HepG2 (cell line): ENCODE data around the gene ZNF513. TPM values are rescaled to one million over a fixed set of nuclear protein-coding genes. Genes with fewer than 3 reads are reported as not detected.
A peak's percentile ranks its signal among the peaks of the same experiment; 100 is the strongest.

Experiments used
- FOXA3 ChIP-seq: IDR thresholded peaks from 2 replicates; pipeline ENCODE4 v1.6.1; 2016; ENCODE audit warnings: missing genetic modification reagents, missing compliant biosample characterization
- HNRNPL ChIP-seq: fragments of 200-400 bp; formaldehyde crosslinking; IDR thresholded peaks from 2 replicates; pipeline ENCODE4 v1.6.1; 2017; ENCODE audit warnings: mild to moderate bottlenecking, low read depth, low read length
- IRF2 ChIP-seq: IDR thresholded peaks from 2 replicates; pipeline ENCODE4 v1.6.1; 2018; ENCODE audit warnings: missing genetic modification reagents, missing compliant biosample characterization
- KLF13 ChIP-seq: sonication (generic); formaldehyde crosslinking; IDR thresholded peaks from 2 replicates; pipeline ENCODE4 v1.4.0; 2020; ENCODE audit warnings: mild to moderate bottlenecking, missing genetic modification reagents
- MAFK ChIP-seq, 2 experiments: IDR thresholded peaks in 1 of 2; conservative IDR thresholded peaks in 1 of 2; 2 replicates each; pipeline ENCODE4 v1.6.1; 2011; ENCODE audit warnings: improper control_type of control experiment in 2 of 2, low read length in 2 of 2
- MXD4 ChIP-seq: IDR thresholded peaks from 2 replicates; pipeline ENCODE4 v1.6.1; 2016; ENCODE audit warnings: mild to moderate bottlenecking, missing biosample characterization, missing genetic modification reagents
- NCOA2 ChIP-seq: sonication (generic); formaldehyde crosslinking; IDR thresholded peaks from 2 replicates; pipeline ENCODE4 v1.8.0; 2022; ENCODE audit warnings: inconsistent platforms
- NFKBIZ ChIP-seq: IDR thresholded peaks from 2 replicates; pipeline ENCODE4 v1.6.1; 2018; ENCODE audit warnings: missing genetic modification reagents, missing compliant biosample characterization
- SMAD3 ChIP-seq: sonication (generic); formaldehyde crosslinking; IDR thresholded peaks from 2 replicates; pipeline ENCODE4 v1.4.0; 2020; ENCODE audit warnings: missing genetic modification reagents
- STAG1 ChIP-seq: sonication (generic); formaldehyde crosslinking; IDR thresholded peaks from 2 replicates; pipeline ENCODE4 v1.4.0; 2020; ENCODE audit warnings: missing genetic modification reagents
- ZMAT3 ChIP-seq: sonication (generic); formaldehyde crosslinking; conservative IDR thresholded peaks from 2 replicates; pipeline ENCODE4 v1.7.0; 2021; ENCODE audit warnings: missing genetic modification reagents
- ZNF232 ChIP-seq: sonication (generic); formaldehyde crosslinking; IDR thresholded peaks from 2 replicates; pipeline ENCODE4 v1.4.0; 2020; ENCODE audit warnings: missing genetic modification reagents, borderline replicate concordance
- ZNF781 ChIP-seq: sonication (generic); formaldehyde crosslinking; IDR thresholded peaks from 2 replicates; pipeline ENCODE4 v1.5.1; 2020; ENCODE audit warnings: borderline replicate concordance, mild to moderate bottlenecking, missing genetic modification reagents; ENCODE audit errors: not compliant biosample characterization
- polyA plus RNA-seq, 8 experiments: library from polyadenylated mRNA; depleted of rRNA in 3 of 8; stranded (reverse) in 7 of 8; unstranded in 1 of 8; fragments of >200 nt; fragmentation: Illumina TruSeq in 4 of 8; extraction: Trizol in 4 of 8; gene quantifications; 2 replicates each; pipeline versions ENCODE4 v1.2.1 to v1.2.3, GENCODE V29; 2011 to 2016; ENCODE audit warnings: low read depth in 4 of 8, missing spikeins in 1 of 8, mixed read lengths in 1 of 8; ENCODE audit not compliant: insufficient read depth in 1 of 8
- total RNA-seq, 5 experiments: library from RNA; depleted of rRNA; stranded (reverse); fragments of >200 nt; fragmentation: Illumina TruSeq; extraction: Trizol; gene quantifications; 2 replicates each; pipeline ENCODE4 v1.2.3, GENCODE V29; 2016; ENCODE audit warnings: low read depth in 1 of 5
- TF ChIP-seq, protein P1 (sequence below): IDR thresholded peaks from 2 replicates; pipeline ENCODE4 v1.6.1; 2016; ENCODE audit warnings: low read depth, missing genetic modification reagents, missing compliant biosample characterization
- TF ChIP-seq, protein P2 (sequence below): sonication (generic); formaldehyde crosslinking; IDR thresholded peaks from 2 replicates; pipeline ENCODE4 v1.4.0; 2020; ENCODE audit warnings: mild to moderate bottlenecking, missing genetic modification reagents
- TF ChIP-seq, protein P3 (sequence below): sonication (generic); formaldehyde crosslinking; IDR thresholded peaks from 2 replicates; pipeline ENCODE4 v1.9.0; 2021; ENCODE audit warnings: missing genetic modification reagents, borderline replicate concordance
- TF ChIP-seq, protein P4 (sequence below): sonication (generic); formaldehyde crosslinking; IDR thresholded peaks from 2 replicates; pipeline ENCODE4 v1.4.0; 2020; ENCODE audit warnings: mild to moderate bottlenecking, missing genetic modification reagents
- TF ChIP-seq, protein P5 (sequence below): sonication (generic); formaldehyde crosslinking; IDR thresholded peaks from 2 replicates; pipeline ENCODE4 v1.5.1; 2020; ENCODE audit warnings: mild to moderate bottlenecking, missing genetic modification reagents, borderline replicate concordance

Gene ZNF513
- total and polyA plus RNA-seq, 2 of the 13 experiments (the other 11 are each of a cell fraction or from before 2014, with no cell fraction given), result 4.9 to 6.3 TPM

DNA sequence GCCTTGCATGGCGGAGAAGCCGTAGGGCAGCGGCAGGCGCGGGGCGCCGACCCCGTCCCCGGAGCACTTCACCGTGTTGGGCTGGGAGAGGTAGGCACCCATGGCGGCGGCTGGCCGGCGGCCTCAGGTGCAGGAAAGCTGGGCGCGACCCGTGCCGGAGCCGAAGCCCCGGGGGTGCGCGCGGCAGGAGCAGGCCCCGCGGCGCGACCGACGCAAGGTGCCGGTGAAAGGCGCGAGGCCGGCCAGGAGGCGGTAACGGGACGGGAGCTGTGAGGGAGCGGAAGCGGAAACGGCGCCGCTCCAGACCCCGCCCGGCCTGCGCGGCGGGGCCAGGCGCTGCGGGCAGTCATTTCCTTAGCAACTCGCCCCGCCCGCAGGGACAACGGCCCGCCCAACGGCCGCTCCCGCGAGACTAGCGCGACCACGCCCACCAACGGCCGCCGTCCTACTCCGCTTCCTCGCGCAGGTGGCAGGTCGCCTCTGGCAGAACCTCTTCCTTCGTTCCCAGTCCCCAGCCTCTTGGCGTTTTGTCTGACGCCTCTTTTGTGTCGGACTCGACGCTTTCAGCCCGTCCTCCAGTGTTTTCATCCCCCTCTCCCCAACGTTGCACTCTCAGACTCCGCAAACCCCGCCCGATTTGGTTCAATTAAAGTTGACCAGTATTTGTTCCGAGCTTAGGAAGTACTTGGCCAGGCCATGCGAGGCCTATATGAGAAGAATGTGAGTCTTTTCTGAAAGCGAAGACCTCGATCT, 29.0 kb upstream of the ZNF513 start, which contains the start of gene PPM1G (continued):
- TF ChIP-seq, protein P1, sequence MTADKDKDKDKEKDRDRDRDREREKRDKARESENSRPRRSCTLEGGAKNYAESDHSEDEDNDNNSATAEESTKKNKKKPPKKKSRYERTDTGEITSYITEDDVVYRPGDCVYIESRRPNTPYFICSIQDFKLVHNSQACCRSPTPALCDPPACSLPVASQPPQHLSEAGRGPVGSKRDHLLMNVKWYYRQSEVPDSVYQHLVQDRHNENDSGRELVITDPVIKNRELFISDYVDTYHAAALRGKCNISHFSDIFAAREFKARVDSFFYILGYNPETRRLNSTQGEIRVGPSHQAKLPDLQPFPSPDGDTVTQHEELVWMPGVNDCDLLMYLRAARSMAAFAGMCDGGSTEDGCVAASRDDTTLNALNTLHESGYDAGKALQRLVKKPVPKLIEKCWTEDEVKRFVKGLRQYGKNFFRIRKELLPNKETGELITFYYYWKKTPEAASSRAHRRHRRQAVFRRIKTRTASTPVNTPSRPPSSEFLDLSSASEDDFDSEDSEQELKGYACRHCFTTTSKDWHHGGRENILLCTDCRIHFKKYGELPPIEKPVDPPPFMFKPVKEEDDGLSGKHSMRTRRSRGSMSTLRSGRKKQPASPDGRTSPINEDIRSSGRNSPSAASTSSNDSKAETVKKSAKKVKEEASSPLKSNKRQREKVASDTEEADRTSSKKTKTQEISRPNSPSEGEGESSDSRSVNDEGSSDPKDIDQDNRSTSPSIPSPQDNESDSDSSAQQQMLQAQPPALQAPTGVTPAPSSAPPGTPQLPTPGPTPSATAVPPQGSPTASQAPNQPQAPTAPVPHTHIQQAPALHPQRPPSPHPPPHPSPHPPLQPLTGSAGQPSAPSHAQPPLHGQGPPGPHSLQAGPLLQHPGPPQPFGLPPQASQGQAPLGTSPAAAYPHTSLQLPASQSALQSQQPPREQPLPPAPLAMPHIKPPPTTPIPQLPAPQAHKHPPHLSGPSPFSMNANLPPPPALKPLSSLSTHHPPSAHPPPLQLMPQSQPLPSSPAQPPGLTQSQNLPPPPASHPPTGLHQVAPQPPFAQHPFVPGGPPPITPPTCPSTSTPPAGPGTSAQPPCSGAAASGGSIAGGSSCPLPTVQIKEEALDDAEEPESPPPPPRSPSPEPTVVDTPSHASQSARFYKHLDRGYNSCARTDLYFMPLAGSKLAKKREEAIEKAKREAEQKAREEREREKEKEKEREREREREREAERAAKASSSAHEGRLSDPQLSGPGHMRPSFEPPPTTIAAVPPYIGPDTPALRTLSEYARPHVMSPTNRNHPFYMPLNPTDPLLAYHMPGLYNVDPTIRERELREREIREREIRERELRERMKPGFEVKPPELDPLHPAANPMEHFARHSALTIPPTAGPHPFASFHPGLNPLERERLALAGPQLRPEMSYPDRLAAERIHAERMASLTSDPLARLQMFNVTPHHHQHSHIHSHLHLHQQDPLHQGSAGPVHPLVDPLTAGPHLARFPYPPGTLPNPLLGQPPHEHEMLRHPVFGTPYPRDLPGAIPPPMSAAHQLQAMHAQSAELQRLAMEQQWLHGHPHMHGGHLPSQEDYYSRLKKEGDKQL (CRISPR knock-in tag), result no peak; the same call in 1 of the 2 replicates
- TF ChIP-seq, protein P2, sequence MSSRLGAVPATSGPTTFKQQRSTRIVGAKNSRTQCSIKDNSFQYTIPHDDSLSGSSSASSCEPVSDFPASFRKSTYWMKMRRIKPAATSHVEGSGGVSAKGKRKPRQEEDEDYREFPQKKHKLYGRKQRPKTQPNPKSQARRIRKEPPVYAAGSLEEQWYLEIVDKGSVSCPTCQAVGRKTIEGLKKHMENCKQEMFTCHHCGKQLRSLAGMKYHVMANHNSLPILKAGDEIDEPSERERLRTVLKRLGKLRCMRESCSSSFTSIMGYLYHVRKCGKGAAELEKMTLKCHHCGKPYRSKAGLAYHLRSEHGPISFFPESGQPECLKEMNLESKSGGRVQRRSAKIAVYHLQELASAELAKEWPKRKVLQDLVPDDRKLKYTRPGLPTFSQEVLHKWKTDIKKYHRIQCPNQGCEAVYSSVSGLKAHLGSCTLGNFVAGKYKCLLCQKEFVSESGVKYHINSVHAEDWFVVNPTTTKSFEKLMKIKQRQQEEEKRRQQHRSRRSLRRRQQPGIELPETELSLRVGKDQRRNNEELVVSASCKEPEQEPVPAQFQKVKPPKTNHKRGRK (CRISPR knock-in tag), result peak; percentile 6; the same call in 1 of the 2 replicates
- peak; percentile 51; the same call in 1 of the 2 replicates for TF ChIP-seq ZNF232 (CRISPR knock-in tag)
- TF ChIP-seq KLF13, result 0 out of 2 replicates have a peak, but pooled peaks have one; percentile 26
- no peak for TF ChIP-seq HNRNPL
- TF ChIP-seq SMAD3 (CRISPR knock-in tag), result no peak
- TF ChIP-seq MAFK (conservative IDR thresholded peaks at IDR 0.05 in 1 of 2, IDR thresholded peaks at IDR 0.05 in 1 of 2; ENCODE audit: low read length in 2 of 2), result no peak
- no peak for TF ChIP-seq NFKBIZ
- TF ChIP-seq MXD4 (CRISPR knock-in tag), result peak; percentile 97
- TF ChIP-seq, protein P3, sequence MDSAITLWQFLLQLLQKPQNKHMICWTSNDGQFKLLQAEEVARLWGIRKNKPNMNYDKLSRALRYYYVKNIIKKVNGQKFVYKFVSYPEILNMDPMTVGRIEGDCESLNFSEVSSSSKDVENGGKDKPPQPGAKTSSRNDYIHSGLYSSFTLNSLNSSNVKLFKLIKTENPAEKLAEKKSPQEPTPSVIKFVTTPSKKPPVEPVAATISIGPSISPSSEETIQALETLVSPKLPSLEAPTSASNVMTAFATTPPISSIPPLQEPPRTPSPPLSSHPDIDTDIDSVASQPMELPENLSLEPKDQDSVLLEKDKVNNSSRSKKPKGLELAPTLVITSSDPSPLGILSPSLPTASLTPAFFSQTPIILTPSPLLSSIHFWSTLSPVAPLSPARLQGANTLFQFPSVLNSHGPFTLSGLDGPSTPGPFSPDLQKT, result no peak; the same call in 1 of the 2 replicates
- TF ChIP-seq FOXA3, result peak; percentile 68
- peak; percentile 48 for TF ChIP-seq NCOA2 (CRISPR knock-in tag)
- TF ChIP-seq, protein P4, sequence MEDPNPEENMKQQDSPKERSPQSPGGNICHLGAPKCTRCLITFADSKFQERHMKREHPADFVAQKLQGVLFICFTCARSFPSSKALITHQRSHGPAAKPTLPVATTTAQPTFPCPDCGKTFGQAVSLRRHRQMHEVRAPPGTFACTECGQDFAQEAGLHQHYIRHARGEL, result peak; percentile 57; the same call in 1 of the 2 replicates
- 0 out of 2 replicates have a peak, but pooled peaks have one; percentile 4 for TF ChIP-seq STAG1 (CRISPR knock-in tag)
- peak; percentile 36; the same call in 1 of the 2 replicates for TF ChIP-seq IRF2 (CRISPR knock-in tag)
- peak; percentile 90; the same call in 1 of the 2 replicates for TF ChIP-seq ZMAT3 (CRISPR knock-in tag)
- TF ChIP-seq, protein P5, sequence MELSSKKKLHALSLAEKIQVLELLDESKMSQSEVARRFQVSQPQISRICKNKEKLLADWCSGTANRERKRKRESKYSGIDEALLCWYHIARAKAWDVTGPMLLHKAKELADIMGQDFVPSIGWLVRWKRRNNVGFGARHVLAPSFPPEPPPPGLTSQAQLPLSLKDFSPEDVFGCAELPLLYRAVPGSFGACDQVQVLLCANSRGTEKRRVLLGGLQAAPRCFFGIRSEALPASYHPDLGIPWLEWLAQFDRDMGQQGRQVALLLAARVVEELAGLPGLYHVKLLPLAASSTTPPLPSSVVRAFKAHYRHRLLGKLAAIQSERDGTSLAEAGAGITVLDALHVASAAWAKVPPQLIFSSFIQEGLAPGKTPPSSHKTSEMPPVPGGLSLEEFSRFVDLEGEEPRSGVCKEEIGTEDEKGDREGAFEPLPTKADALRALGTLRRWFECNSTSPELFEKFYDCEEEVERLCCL (CRISPR knock-in tag), result no peak
- TF ChIP-seq ZNF781 (CRISPR knock-in tag), result peak; percentile 94
